Measurements from ENCODE around the gene PRKCZ.

The PRKCZ gene

DNA sequence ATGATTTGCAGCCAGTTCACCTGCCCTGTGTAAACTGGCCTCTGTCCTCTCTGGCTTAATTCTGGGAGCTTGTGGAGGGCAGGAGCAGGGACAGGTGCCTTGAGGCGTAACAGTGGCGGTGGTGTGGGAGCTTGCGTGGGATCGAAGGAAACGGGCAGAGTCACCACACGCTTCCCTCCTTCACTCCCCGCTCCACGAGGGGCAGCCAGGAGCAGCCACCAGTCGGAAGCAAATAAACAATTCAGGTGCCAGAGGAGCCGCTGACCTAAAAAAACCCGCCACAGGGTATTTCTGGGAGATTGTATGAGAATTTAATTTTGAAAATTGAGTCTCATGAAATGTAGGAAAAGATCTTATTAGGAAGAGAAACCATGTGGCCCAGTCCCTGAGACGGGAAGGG is 118.3 kb downstream of the PRKCZ start:
- TF ChIP-seq ZFX (IDR thresholded peaks at IDR 0.05; ENCODE audit: borderline replicate concordance) = no peak
- TF ChIP-seq, protein P1, sequence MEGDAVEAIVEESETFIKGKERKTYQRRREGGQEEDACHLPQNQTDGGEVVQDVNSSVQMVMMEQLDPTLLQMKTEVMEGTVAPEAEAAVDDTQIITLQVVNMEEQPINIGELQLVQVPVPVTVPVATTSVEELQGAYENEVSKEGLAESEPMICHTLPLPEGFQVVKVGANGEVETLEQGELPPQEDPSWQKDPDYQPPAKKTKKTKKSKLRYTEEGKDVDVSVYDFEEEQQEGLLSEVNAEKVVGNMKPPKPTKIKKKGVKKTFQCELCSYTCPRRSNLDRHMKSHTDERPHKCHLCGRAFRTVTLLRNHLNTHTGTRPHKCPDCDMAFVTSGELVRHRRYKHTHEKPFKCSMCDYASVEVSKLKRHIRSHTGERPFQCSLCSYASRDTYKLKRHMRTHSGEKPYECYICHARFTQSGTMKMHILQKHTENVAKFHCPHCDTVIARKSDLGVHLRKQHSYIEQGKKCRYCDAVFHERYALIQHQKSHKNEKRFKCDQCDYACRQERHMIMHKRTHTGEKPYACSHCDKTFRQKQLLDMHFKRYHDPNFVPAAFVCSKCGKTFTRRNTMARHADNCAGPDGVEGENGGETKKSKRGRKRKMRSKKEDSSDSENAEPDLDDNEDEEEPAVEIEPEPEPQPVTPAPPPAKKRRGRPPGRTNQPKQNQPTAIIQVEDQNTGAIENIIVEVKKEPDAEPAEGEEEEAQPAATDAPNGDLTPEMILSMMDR (IDR thresholded peaks at IDR 0.05) = no peak
- no peak overlapping the region for H3K27ac ChIP-seq

DNA sequence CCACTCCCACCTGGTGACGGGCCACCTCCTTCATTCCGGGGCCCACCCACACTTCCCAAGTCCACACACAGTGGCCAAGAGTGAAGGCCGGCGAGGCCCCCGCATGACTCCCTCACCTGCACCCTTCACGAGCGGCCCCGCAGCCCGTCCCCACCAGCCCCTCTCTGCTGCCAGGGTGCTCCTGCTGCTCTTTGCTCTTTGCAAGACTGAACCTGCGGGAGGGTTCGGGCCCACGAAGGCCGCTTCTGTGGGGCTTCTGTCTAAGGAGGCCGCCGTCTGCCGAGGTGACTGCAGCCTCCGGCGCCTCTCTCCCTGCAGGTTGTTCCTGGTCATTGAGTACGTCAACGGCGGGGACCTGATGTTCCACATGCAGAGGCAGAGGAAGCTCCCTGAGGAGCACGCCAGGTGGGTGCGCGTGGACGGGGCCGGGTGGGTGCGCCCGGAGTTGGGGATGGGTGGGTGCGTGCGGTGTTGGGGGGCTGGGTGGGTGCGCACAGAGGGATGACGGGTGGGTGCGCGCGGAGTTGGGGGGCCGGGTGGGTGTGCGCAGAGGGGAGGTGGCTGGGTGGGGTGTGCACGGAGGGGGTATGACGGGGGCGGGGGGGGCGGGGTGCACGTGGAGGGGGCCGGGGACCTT is 119.1 kb downstream of the PRKCZ start:
- H3K27ac ChIP-seq = no peak overlapping the region
- TF ChIP-seq ZFX (IDR thresholded peaks at IDR 0.05; ENCODE audit: borderline replicate concordance) = no peak
- TF ChIP-seq, protein P1 (IDR thresholded peaks at IDR 0.05) = no peak

DNA sequence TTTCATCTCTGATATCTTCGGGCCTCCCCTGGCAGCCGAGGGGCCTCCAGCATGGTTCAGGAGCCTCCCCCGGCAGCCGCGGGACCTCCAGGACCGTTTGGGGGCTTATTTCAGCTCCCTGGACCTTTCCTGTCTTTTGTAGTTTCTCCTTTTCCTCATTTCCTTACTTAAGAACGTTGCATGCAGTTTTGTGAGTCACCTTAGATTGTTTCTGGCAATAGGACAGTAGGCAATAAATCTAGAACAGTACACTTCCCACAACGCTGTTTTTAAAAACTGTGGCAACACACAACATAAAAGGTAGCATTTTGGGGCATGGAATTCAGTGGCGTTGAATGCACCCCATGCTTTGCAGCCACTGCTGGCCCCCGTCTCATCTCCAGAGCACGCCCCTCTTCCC is 120.0 kb downstream of the PRKCZ start:
- TF ChIP-seq, protein P1 (IDR thresholded peaks at IDR 0.05) = no peak
- no peak overlapping the region for H3K27ac ChIP-seq

DNA sequence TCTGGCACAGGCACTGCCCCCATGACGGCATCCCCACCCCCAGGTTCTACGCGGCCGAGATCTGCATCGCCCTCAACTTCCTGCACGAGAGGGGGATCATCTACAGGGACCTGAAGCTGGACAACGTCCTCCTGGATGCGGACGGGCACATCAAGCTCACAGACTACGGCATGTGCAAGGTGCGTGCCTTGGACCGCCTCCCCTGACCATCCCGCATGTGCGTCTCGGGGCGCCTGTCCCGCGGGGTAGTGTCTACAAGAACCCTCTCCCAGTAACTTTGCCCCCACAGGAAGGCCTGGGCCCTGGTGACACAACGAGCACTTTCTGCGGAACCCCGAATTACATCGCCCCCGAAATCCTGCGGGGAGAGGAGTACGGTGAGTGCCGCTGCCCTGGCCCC is 121.8 kb downstream of the PRKCZ start:
- no peak overlapping the region for H3K27ac ChIP-seq
- TF ChIP-seq, protein P1 (IDR thresholded peaks at IDR 0.05) = no peak
- no peak for TF ChIP-seq ZFX (IDR thresholded peaks at IDR 0.05; ENCODE audit: borderline replicate concordance)

DNA sequence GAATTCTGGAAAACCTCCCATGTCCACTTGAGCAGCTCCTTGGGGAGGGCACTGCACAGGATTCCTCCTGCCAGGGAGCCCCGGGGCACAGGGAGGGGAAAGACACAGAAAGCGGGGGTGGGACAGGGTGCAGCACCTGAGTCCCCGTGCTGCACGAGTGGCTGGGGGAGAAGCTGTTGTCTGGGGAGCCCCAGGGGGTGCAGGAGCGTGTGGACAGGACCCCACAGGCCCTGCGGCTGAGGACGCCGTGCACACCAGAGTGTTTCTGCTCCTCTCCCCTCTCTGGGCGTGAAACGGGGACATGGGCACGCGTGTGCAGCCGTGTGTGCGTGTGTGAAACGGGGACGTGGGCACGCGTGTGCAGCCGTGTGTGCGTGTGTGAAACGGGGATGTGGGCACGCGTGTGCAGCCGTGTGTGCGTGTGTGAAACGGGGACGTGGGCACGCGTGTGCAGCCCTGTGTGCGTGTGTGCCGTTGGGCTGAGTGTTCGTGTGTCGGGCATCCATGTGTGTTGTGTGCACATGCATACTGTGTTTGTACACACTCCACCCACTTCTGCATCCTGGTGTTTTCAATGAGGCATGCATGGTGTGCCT is 122.4 kb downstream of the PRKCZ start:
- TF ChIP-seq, protein P1 (IDR thresholded peaks at IDR 0.05) = no peak
- no peak overlapping the region for H3K27ac ChIP-seq

DNA sequence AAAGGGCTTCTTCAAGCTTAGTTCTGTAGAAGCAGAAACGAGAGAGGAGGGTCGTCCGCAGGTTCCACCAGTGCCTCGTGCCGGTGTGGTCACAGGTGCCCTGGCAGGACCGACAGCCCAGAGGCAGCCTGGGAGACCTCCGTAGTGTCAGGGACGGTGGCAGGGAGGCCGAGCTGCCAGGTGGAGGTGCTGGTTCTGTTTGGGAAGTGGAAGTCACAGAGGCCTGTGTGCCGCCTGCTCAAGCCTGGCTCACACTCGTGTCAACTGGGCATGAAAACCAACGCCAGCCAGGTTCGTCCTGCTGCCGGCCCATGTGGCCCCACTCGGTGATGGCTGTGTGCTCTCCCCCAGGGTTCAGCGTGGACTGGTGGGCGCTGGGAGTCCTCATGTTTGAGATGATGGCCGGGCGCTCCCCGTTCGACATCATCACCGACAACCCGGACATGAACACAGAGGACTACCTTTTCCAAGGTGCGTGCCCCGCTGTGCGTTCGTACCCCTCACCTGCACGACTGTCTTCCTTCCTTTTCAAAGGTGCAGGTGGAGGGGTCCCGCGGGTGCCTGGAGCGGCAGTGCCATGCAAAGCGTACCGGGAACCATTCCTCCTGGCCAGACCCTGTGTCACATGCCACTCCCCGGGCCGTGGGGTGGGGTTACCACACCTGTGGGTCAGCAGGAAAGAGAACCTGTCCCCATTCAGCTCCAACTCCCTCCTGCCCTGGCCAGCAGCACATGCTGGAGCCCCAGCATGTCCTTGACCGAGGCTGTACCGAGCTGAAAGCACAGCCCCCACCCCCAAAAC is 123.5 kb downstream of the PRKCZ start:
- TF ChIP-seq, protein P1 (IDR thresholded peaks at IDR 0.05) = no peak
- no peak for TF ChIP-seq ZFX (IDR thresholded peaks at IDR 0.05; ENCODE audit: borderline replicate concordance)
- no peak overlapping the region for H3K27ac ChIP-seq
